Bronchial epithelial cell (primary cell): ENCODE results near the gene DCP1B. TPM values are rescaled to one million over a fixed set of nuclear protein-coding genes. Genes with fewer than 3 reads are reported as not detected.
A peak's percentile ranks its signal among the peaks of the same experiment; 100 is the strongest.

ENCODE experiments used
- DNase-seq: peaks from one replicate; pipeline ENCODE4 v3.0.0-alpha.2; 2010; ENCODE audit warnings: low read depth
- FAIRE-seq: peaks from 2 replicates; lab custom pipeline; 2011; peaks lifted over from hg19 to GRCh38; lab: Jason Lieb, UNC
- H3K27me3 ChIP-seq: 2 replicates; pipeline ENCODE4 v1.5.1; 2011; ENCODE audit warnings: low read length; ENCODE audit not compliant: control insufficient read depth, insufficient read depth
- H3K36me3 ChIP-seq: 2 replicates; pipeline ENCODE4 v1.5.1; 2011; ENCODE audit warnings: low read length; ENCODE audit not compliant: control insufficient read depth, insufficient read depth
- H3K4me3 ChIP-seq: 2 replicates; pipeline ENCODE4 v1.5.1; 2011; ENCODE audit warnings: mild to moderate bottlenecking, low read depth, low read length, control low read depth
- CTCF ChIP-seq: IDR thresholded peaks from 2 replicates; pipeline ENCODE4 v1.5.1; 2011; ENCODE audit warnings: mild to moderate bottlenecking, moderate library complexity, low read length, control low read depth, inconsistent platforms; ENCODE audit not compliant: insufficient read depth, severe bottlenecking
- total RNA-seq: library from RNA; depleted of rRNA; stranded (reverse); fragments of >200 nt; gene quantifications from 2 replicates; pipeline ENCODE4 v1.2.1, GENCODE V29; 2014

Gene DCP1B
- total RNA-seq, 1 donor from 2014 or later = 1.3 TPM

DNA sequence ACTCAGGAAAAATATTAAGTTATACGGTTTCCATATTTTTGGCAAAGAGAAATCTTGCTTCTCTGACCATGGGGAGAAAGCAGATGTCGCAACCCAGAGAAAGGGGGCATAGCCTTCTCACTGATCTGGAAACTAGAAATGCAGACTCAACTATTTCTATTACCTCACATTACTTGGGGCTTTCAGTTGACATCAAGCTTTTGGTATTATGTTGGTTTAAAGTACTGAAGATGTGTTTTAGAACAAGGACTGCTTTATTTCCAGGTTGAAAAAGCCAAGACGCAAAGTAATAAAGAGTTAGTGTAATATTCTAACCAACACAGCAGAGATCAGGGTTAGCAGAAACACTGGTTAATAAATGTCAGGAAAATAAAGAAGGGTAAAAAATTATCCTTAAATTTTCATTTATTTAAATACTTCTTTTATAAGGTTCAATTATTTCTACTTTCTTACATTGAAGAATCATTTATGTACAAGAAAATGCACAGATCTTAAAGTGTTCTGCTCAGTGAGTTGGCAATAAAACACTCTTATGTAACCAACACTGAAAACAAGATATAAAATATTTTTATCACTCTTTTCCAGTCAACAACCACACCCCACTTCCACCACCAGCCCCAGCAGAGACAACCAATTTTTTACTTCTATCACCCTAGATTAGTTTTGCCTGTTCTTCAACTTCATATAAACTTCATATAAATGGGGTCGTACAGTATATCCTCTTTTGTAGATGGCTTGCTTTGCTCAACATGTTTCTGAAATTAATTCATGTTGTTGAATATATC is 26.0 kb downstream of the DCP1B start:
- Histone ChIP-seq H3K4me3 (no peak overlapping the region), H3K36me3 (no peaks in the 10 kb centered on the region), H3K27me3 (no peaks in the 10 kb centered on the region)
- TF ChIP-seq CTCF = no peak
- DNase-seq (no peak), FAIRE-seq (no peak)

DNA sequence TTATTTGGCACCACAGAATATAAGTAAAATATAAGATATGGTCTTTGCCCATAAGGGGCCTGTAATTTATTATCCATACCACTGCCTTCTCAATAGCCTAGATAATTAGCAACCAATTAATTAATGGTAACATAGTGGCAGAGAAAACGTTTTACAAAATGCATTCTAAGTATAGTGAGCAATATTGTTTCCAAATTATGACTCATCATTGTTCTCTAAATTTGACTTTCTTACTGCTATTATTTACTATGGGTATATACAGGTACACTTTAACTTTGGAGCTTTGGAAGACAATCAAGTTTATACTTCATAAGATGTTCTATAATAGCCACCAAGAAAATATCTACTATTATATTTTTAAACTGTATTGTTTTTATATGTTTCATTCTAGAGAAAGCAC is 26.7 kb downstream of the DCP1B start:
- TF ChIP-seq CTCF = no peak
- FAIRE-seq (no peak), DNase-seq (peak; percentile 9)
- Histone ChIP-seq H3K36me3 (no peaks in the 10 kb centered on the region), H3K27me3 (no peaks in the 10 kb centered on the region), H3K4me3 (no peak overlapping the region)

DNA sequence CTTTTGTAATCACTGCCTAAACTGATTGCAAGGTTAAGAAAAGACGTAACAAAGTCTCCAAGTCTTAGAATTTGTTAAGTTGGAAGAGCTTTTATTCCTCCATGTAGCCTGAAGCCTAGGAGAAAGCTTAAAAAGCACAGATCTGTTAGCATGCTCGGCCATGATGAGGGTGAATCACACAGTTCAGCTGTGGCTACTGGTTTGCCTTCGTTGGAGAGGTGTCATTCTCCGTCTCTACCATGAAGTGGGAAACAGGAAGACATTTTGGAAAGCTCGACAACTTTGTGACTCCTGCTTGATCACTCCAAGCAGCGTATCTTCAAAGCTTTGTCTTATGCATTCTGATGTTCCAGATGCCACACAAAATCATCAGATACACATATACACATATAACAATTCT is 27.1 kb downstream of the DCP1B start:
- no peak for FAIRE-seq
- no peak for TF ChIP-seq CTCF
- no peaks in the 10 kb centered on the region for H3K27me3 ChIP-seq

GRCh38 chr12:1974812-1975211 is 29.4 kb downstream of the DCP1B start:
- H3K4me3 ChIP-seq = no peak overlapping the region
- DNase-seq (no peak), FAIRE-seq (no peak)
- TF ChIP-seq CTCF = no peak
- no peaks in the 10 kb centered on the region for H3K27me3 ChIP-seq
- H3K36me3 ChIP-seq = no peaks in the 10 kb centered on the region

More for the DNA sequence above, 27.1 kb downstream of the DCP1B start:
- DNase-seq = no peak
- Histone ChIP-seq H3K36me3 (no peaks in the 10 kb centered on the region), H3K4me3 (no peak overlapping the region)

DNA sequence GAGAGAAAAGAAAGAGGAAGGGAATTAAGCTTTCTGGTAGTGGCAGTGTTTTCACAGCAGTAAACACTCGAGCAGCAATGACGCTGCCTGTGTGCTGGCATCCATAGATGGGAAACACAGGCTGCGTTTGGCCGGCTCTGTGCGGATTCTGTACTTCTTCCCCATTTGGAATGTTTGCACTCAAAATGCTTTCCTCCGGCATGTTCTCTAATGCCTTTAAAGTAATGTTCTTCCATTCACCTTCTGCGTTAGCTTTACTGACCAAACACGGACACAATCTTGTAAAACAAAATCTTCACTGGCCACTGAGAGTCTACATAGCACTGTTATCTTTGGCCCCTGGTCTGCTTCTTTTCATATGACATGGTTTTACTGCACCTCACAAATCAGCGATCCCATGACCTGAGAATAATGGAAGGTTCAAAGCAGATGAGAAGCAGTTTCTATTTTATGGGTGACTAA is 31.4 kb downstream of the DCP1B start:
- Histone ChIP-seq H3K36me3 (no peaks in the 10 kb centered on the region), H3K4me3 (no peak overlapping the region), H3K27me3 (no peaks in the 10 kb centered on the region)
- no peak for TF ChIP-seq CTCF
- DNase-seq (no peak), FAIRE-seq (no peak)
